GM12878 (cell line): ENCODE results near the gene CACNA2D4. TPM values are rescaled to one million over a fixed set of nuclear protein-coding genes. Genes with fewer than 3 reads are reported as not detected.

ENCODE experiments used
- ATAC-seq: fragments of 200-7000 bp; cut with Tn5 transposase; 3 replicates; pipeline ENCODE4 v1.9.1; 2020; ENCODE audit warnings: mild to moderate bottlenecking, moderate library complexity
- BruUV-seq: library from RNA; stranded (reverse); fragments of 400-500 nt; replicated peaks from 2 replicates; lab custom pipeline; 2021; lab: Mats Ljungman, UMichigan
- CTCF ChIA-PET: fragments of 300-600 bp; sonication (Branson Sonifier 250); formaldehyde crosslinking; extraction: SDS; loops from one replicate; lab custom pipeline; 2021; ENCODE audit warnings: inconsistent platforms; lab: Yijun Ruan, JAX
- POLR2A ChIA-PET: fragments of 350-600 bp; formaldehyde crosslinking; extraction: SDS; loops from one replicate; lab custom pipeline; 2021; ENCODE audit warnings: inconsistent platforms; lab: Charles Lee
- RAD21 ChIA-PET: fragments of 300-600 bp; sonication (Branson Sonifier 250); formaldehyde crosslinking; loops from one replicate; lab custom pipeline; 2023; ENCODE audit warnings: antibody characterized with exemption; ENCODE audit not compliant: unreplicated experiment; lab: Charles Lee
- SMC1A ChIA-PET: fragments of 300-600 bp; sonication (Branson Sonifier 250); formaldehyde crosslinking; loops from one replicate; lab custom pipeline; 2023; ENCODE audit not compliant: unreplicated experiment, uncharacterized antibody; lab: Charles Lee
- DNase-seq: peaks from one replicate; pipeline ENCODE4 v3.0.0-alpha.2; 2011; ENCODE audit warnings: low read depth, low spot score
- FAIRE-seq: peaks from 3 replicates; lab custom pipeline; 2011; peaks lifted over from hg19 to GRCh38; lab: Jason Lieb, UNC
- H2AFZ ChIP-seq: 2 replicates; pipeline ENCODE4 v1.6.0; 2011; ENCODE audit warnings: low read depth, low read length, control low read depth; ENCODE audit not compliant: control insufficient read depth
- H3K27ac ChIP-seq: 2 replicates; pipeline ENCODE4 v1.5.1; 2011; ENCODE audit warnings: control low read depth; ENCODE audit not compliant: control insufficient read depth, insufficient read depth
- H3K27me3 ChIP-seq, 2 experiments: replicated peaks in 1 of 2; 2 replicates each; pipeline versions ENCODE4 v1.6.0 to v1.6.1; 2011; ENCODE audit warnings: low read length in 1 of 2; ENCODE audit not compliant: control insufficient read depth in 2 of 2, insufficient read depth in 2 of 2
- H3K36me3 ChIP-seq, 2 experiments: 2 replicates each; pipeline ENCODE4 v1.5.1; 2011; ENCODE audit warnings: low read length in 1 of 2; ENCODE audit not compliant: control insufficient read depth in 2 of 2, insufficient read depth in 2 of 2
- H3K4me1 ChIP-seq: 2 replicates; pipeline ENCODE4 v1.6.1; 2011; ENCODE audit warnings: mild to moderate bottlenecking, low read length, moderate library complexity, mixed read lengths; ENCODE audit not compliant: control insufficient read depth, insufficient read depth
- H3K4me2 ChIP-seq: 2 replicates; pipeline ENCODE4 v1.6.0; 2011; ENCODE audit warnings: control low read depth; ENCODE audit not compliant: control insufficient read depth, insufficient read depth
- H3K4me3 ChIP-seq: fragments of 200-600 bp; sonication (generic); 2 replicates; pipeline ENCODE4 v1.5.1; 2016
- H3K79me2 ChIP-seq: 2 replicates; pipeline ENCODE4 v1.6.0; 2011; ENCODE audit warnings: low read length; ENCODE audit not compliant: control insufficient read depth, insufficient read depth
- H3K9ac ChIP-seq: 2 replicates; pipeline ENCODE4 v1.8.0; 2011; ENCODE audit warnings: low read length, control low read depth, mixed read lengths; ENCODE audit not compliant: control insufficient read depth, insufficient read depth
- H3K9me3 ChIP-seq: replicated peaks from 3 replicates; pipeline ENCODE4 v1.5.1; 2011; ENCODE audit warnings: mild to moderate bottlenecking, low read length; ENCODE audit not compliant: control insufficient read depth, insufficient read depth
- H4K20me1 ChIP-seq: 2 replicates; pipeline ENCODE4 v1.6.0; 2011; ENCODE audit not compliant: control insufficient read depth, insufficient read depth
- NFYA ChIP-seq: IDR thresholded peaks from 2 replicates; pipeline ENCODE4 v1.6.1; 2011; ENCODE audit warnings: low read depth, mild to moderate bottlenecking, low read length, improper control_type of control experiment, borderline replicate concordance
- SRF ChIP-seq, 2 experiments: IDR thresholded peaks; 2 replicates each; pipeline ENCODE4 v1.6.1; 2011; ENCODE audit warnings: low read depth in 2 of 2, low read length in 2 of 2, mild to moderate bottlenecking in 1 of 2, moderate library complexity in 1 of 2
- TARDBP ChIP-seq: IDR thresholded peaks from 2 replicates; pipeline ENCODE4 v1.6.1; 2016; ENCODE audit warnings: borderline replicate concordance
- WGBS: methylation state at CpG from one replicate; pipeline ENCODE4 v1.1.6; 2016; ENCODE audit warnings: low lambda C conversion rate; ENCODE audit not compliant: insufficient replicate concordance, insufficient coverage; ENCODE audit errors: missing lambda C conversion rate; 5-methylcytosine and 5-hydroxymethylcytosine counted together
- in situ Hi-C: fragments of 300-500 bp; cut with MboI; formaldehyde crosslinking; loops from 9 replicates; pipeline ENCODE4 v1.14.3; 2018; ENCODE audit warnings: mixed read lengths
- intact Hi-C: fragments of 100-400 bp; cut with micrococcal nuclease; formaldehyde crosslinking; loops from one replicate; pipeline ENCODE4 v1.14.2; 2022; ENCODE audit not compliant: unreplicated experiment
- polyA plus RNA-seq, 11 experiments: library from polyadenylated mRNA; depleted of rRNA in 4 of 11; unstranded in 6 of 11; stranded (reverse) in 5 of 11; fragments of >200 nt; fragmentation: Nextera tagmentation in 4 of 11; fragmentation: Illumina TruSeq in 1 of 11; extraction: Ambion mirVana in 4 of 11; extraction: Trizol in 1 of 11; gene quantifications; 1 replicate in 1 of 11; 2 replicates in 10 of 11; pipeline versions ENCODE4 v1.2.1 to v1.2.3, GENCODE V29; 2011 to 2016; ENCODE audit warnings: inconsistent platforms in 2 of 11, missing spikeins in 2 of 11, low read depth in 1 of 11
- total RNA-seq, 4 experiments: library from RNA; depleted of rRNA in 3 of 4; stranded (reverse); fragments of >200 nt in 3 of 4; fragmentation: Illumina TruSeq in 1 of 4; extraction: Trizol in 1 of 4; gene quantifications; 2 replicates each; pipeline versions ENCODE4 v1.2.1 to v1.2.3, GENCODE V29; 2013 to 2021
- TF ChIP-seq, protein P1 (sequence below): fragments of 450-650 bp; IDR thresholded peaks from 2 replicates; pipeline ENCODE4 v1.6.1; 2016; ENCODE audit warnings: mild to moderate bottlenecking
- TF ChIP-seq, protein P2 (sequence below): IDR thresholded peaks from 2 replicates; pipeline ENCODE4 v1.6.1; 2012; ENCODE audit warnings: mild to moderate bottlenecking, low read depth, low read length

The CACNA2D4 gene
- total and polyA plus RNA-seq, 10 of the 15 experiments (the other 5 are each of a cell fraction or from before 2014, with no cell fraction given), result 0.03 to 1.0 (median 0.65) TPM

DNA sequence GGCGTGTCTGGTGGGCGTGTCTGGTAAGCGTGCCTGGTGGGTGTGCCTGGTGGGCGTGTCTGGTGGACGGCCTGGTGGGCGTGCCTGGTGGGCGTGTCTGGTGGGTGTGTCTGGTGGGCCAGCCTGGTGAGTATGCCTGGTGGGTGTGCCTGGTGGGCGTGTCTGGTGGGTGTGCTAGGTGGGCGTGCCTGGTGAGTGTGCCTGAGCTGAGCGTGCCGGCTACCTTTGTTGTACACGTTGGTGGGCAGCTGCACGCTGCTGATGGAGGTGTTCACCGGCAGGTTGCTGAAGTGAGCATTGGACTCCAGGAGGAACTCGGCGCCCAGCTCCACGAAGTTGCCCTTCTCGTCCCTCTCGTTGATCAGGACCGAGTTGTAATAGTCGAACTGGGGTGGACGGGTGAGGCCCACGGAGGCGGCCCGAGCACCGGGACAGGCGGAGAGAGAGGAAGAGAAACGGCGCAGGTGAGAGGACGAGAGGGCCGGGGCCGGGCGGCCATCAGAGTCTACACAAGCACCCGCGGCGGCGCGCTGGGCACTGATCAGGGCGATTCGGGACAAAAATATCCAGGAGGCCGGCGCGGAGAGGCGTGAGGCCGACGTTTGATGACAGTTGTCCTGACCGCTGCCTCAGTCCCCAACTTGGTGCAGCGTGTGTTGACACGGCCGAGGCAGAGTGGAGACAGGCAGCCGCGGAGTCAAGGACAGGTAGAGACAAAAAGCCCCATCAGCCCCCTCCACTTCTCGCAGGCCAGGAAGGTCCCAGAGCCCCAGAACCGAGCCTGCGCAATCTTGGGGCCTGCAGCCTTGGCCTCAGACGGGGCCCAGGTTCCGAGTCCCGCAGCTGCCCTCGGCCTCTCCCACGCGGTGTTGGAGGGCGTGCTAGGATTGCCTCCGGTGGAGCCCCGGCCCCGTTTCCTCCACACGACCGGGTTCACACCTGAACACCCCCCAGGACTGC lies 10.5 kb downstream of the CACNA2D4 start:
- intact Hi-C loops (no loop called here), in situ Hi-C loops (no loop called here)
- TF ChIP-seq NFYA, result no peak
- TF ChIP-seq, protein P1, sequence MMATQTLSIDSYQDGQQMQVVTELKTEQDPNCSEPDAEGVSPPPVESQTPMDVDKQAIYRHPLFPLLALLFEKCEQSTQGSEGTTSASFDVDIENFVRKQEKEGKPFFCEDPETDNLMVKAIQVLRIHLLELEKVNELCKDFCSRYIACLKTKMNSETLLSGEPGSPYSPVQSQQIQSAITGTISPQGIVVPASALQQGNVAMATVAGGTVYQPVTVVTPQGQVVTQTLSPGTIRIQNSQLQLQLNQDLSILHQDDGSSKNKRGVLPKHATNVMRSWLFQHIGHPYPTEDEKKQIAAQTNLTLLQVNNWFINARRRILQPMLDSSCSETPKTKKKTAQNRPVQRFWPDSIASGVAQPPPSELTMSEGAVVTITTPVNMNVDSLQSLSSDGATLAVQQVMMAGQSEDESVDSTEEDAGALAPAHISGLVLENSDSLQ, result no peak
- Histone ChIP-seq H3K36me3 (no peaks in the 10 kb centered on the region), H3K79me2 (no peaks in the 10 kb centered on the region), H3K4me3 (no peak overlapping the region), H4K20me1 (no peaks in the 10 kb centered on the region), H3K27ac (no peak overlapping the region), H3K27me3 (no peaks in the 10 kb centered on the region), H3K4me2 (no peak overlapping the region), H3K9ac (no peak overlapping the region), H2AFZ (no peak overlapping the region), H3K4me1 (no peaks in the 10 kb centered on the region), H3K9me3 (no peaks in the 10 kb centered on the region; the same call in 2 of the 3 replicates)
- ChIA-PET RAD21 (no interaction called here), CTCF (no interaction called here), POLR2A (no interaction called here), SMC1A (no interaction called here)
- 49% methylated on average over 59 of the region's 67 CpGs for WGBS
- FAIRE-seq (no peak), DNase-seq (no peak), ATAC-seq (no peak)
- no TSS peak for BruUV-seq

DNA sequence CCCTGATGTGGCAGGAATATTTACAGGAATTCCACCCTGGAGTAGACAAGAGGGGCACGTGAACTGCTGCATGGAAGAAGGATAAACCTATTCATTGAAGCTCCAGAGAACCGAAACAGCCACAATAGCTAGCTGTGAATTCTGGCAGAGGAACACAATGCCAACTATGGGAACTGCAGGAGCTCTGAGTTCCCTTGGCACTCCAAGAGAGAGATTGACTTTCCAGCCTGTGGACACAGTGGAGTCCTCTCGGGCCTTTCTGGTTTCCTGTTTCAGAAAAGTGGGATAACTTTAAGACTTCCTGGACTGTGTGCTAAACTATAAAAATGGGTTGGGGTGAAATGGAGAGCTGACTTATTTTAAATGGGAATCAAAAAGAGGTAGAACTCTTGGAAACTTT lies 11.9 kb downstream of the CACNA2D4 start:
- ChIA-PET POLR2A (no interaction called here), SMC1A (no interaction called here), CTCF (interaction anchor here (1.1 kb wide), 1 partner anchor 34 kb away, joined by 3 read pairs; no protein-coding TSS in a partner anchor), RAD21 (no interaction called here)
- DNase-seq (no peak), FAIRE-seq (no peak), ATAC-seq (no peak)
- no peaks in the 10 kb centered on the region for H3K27me3 ChIP-seq
- in situ Hi-C loops, result no loop called here
- 14% methylated on average over 3 of the region's 3 CpGs for WGBS
- H2AFZ ChIP-seq, result no peak overlapping the region
- no peak overlapping the region for H3K4me3 ChIP-seq
- H3K4me1 ChIP-seq, result no peaks in the 10 kb centered on the region
- no TSS peak for BruUV-seq
- H3K9me3 ChIP-seq, result no peaks in the 10 kb centered on the region; the same call in 2 of the 3 replicates
- H3K79me2 ChIP-seq, result no peaks in the 10 kb centered on the region
- no peaks in the 10 kb centered on the region for H4K20me1 ChIP-seq
- H3K4me2 ChIP-seq, result no peak overlapping the region
- H3K36me3 ChIP-seq, result no peaks in the 10 kb centered on the region
- H3K9ac ChIP-seq, result no peak overlapping the region
- TF ChIP-seq, protein P2, sequence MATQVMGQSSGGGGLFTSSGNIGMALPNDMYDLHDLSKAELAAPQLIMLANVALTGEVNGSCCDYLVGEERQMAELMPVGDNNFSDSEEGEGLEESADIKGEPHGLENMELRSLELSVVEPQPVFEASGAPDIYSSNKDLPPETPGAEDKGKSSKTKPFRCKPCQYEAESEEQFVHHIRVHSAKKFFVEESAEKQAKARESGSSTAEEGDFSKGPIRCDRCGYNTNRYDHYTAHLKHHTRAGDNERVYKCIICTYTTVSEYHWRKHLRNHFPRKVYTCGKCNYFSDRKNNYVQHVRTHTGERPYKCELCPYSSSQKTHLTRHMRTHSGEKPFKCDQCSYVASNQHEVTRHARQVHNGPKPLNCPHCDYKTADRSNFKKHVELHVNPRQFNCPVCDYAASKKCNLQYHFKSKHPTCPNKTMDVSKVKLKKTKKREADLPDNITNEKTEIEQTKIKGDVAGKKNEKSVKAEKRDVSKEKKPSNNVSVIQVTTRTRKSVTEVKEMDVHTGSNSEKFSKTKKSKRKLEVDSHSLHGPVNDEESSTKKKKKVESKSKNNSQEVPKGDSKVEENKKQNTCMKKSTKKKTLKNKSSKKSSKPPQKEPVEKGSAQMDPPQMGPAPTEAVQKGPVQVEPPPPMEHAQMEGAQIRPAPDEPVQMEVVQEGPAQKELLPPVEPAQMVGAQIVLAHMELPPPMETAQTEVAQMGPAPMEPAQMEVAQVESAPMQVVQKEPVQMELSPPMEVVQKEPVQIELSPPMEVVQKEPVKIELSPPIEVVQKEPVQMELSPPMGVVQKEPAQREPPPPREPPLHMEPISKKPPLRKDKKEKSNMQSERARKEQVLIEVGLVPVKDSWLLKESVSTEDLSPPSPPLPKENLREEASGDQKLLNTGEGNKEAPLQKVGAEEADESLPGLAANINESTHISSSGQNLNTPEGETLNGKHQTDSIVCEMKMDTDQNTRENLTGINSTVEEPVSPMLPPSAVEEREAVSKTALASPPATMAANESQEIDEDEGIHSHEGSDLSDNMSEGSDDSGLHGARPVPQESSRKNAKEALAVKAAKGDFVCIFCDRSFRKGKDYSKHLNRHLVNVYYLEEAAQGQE, result no peak
- TF ChIP-seq SRF (IDR thresholded peaks at IDR 0.05; ENCODE audit: low read depth in 2 of 2, low read length in 2 of 2) (no peak), TARDBP (no peak)
- intact Hi-C loops, result no loop called here
- no peak overlapping the region for H3K27ac ChIP-seq
